ENCODE measurements around the gene GAB3. TPM values are rescaled to one million over a fixed set of nuclear protein-coding genes. Genes with fewer than 3 reads are reported as not detected.

The GAB3 gene
- total RNA-seq, 1 donor from 2014 or later, result 1.7 TPM

DNA sequence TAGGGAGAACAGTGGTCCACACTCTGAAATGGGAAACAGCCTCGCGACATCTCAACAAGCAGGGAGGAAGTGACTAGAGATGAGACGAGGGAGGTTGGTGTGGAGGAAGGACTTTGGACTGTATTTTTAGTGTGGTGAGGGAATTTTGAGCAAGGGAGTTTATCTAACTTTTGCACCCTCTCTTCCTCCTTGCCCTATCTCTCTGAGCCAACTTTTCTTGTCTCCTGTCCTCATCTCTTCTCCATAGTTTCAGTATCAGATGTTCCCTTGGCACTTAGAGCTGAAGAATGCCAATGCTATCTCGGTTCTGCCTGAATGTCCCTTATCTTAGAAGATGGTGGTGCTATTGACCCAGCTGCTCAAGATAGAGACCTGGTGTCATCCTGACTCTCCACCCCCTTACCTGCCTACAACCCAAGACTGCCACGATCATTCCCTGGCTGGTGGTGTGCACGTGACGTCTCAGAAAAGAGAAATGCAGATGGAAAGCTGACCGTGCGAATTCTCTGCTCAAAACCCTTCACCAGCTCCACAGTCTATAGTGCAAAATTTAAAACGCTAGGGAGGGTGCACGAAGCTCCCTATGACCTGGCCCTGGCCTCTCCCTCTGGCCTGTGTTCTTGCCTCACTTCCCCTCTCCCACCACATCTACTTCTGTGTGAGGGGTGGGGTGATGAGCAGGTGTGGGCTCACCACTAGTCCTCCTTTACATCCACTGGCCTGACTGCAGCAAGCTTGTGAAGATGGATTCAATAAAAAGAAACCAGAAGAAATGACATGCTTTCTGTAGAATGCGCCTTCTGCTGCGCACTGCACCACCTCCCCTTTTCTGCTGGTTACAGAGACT is 33.5 kb upstream of the GAB3 start:
- peak; percentile 32 for FAIRE-seq
- no peaks in the 10 kb centered on the region for H3K27me3 ChIP-seq (ENCODE audit: insufficient read depth, low read length)
- DNase-seq (ENCODE audit: low read depth), result no peak
- TF ChIP-seq CTCF (IDR thresholded peaks at IDR 0.05; ENCODE audit: insufficient read depth, low read depth, low read length), result no peak
- no peak for TF ChIP-seq EZH2 (IDR thresholded peaks at IDR 0.05; ENCODE audit: insufficient read depth, low read length)
- no peaks in the 10 kb centered on the region for H3K36me3 Mint-ChIP-seq (ENCODE audit: low read depth, unreplicated experiment)
- H4K20me1 ChIP-seq (ENCODE audit: insufficient read depth, low read length), result no peaks in the 10 kb centered on the region
- H3K4me3 Mint-ChIP-seq (ENCODE audit: unreplicated experiment), result no peak overlapping the region
- no peaks in the 10 kb centered on the region for H3K9me3 ChIP-seq (ENCODE audit: insufficient read depth, low read depth, low read length)
- no peak overlapping the region for H3K4me3 ChIP-seq (ENCODE audit: insufficient read depth, low read depth, low read length)
- no peaks in the 10 kb centered on the region for H3K27me3 Mint-ChIP-seq (ENCODE audit: low read depth, unreplicated experiment)
- H3K4me1 ChIP-seq (ENCODE audit: insufficient read depth, low read length), result no peaks in the 10 kb centered on the region
- no peaks in the 10 kb centered on the region for H3K9me3 Mint-ChIP-seq (ENCODE audit: unreplicated experiment)
- H3K36me3 ChIP-seq (ENCODE audit: insufficient read depth, low read length), result no peaks in the 10 kb centered on the region
- H2AFZ ChIP-seq (ENCODE audit: low read depth, low read length), result no peak overlapping the region
- H3K9ac ChIP-seq (ENCODE audit: low read length), result no peak overlapping the region
- no peaks in the 10 kb centered on the region for H3K79me2 ChIP-seq (ENCODE audit: insufficient read depth, low read length)
- no peak overlapping the region for H3K27ac ChIP-seq (ENCODE audit: low read depth, low read length)
- peaks cover 6% of the 10 kb centered on the region for H3K4me1 Mint-ChIP-seq (ENCODE audit: low read depth, unreplicated experiment)
- no peak overlapping the region for H3K27ac Mint-ChIP-seq (ENCODE audit: unreplicated experiment)
- H3K4me2 ChIP-seq (ENCODE audit: low read length), result no peak overlapping the region

DNA sequence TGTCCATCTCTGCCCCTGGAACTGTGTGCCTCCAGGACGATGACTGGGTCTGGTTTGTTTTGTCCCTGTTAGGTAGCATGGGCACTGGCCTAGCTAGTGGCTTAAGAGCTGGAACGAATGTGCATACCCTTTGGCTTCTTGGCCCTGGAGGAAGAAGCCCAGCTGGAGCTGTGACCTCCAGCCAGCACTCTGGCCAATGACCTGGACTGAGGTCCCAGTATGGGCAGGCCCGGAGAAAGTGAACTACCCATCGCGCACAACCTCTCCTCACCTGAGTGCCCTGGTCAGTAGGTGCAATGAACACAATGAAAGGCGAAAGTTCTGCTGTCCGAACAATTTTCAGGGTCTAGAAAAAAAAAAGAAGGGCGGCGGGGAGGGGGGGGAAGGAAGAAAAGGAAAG is 30.1 kb upstream of the GAB3 start:
- Mint-ChIP-seq H3K36me3 (ENCODE audit: low read depth, unreplicated experiment) (peaks cover 7% of the 10 kb centered on the region), H3K27ac (ENCODE audit: unreplicated experiment) (no peak overlapping the region), H3K4me1 (ENCODE audit: low read depth, unreplicated experiment) (peaks cover 11% of the 10 kb centered on the region), H3K27me3 (ENCODE audit: low read depth, unreplicated experiment) (no peaks in the 10 kb centered on the region), H3K4me3 (ENCODE audit: unreplicated experiment) (no peak overlapping the region), H3K9me3 (ENCODE audit: unreplicated experiment) (no peaks in the 10 kb centered on the region)
- Histone ChIP-seq H3K27ac (ENCODE audit: low read depth, low read length) (no peak overlapping the region), H3K4me1 (ENCODE audit: insufficient read depth, low read length) (no peaks in the 10 kb centered on the region), H3K4me2 (ENCODE audit: low read length) (no peak overlapping the region), H2AFZ (ENCODE audit: low read depth, low read length) (no peak overlapping the region), H3K27me3 (ENCODE audit: insufficient read depth, low read length) (no peaks in the 10 kb centered on the region), H3K36me3 (ENCODE audit: insufficient read depth, low read length) (peaks cover 7% of the 10 kb centered on the region), H4K20me1 (ENCODE audit: insufficient read depth, low read length) (peaks cover 3% of the 10 kb centered on the region), H3K4me3 (ENCODE audit: insufficient read depth, low read depth, low read length) (no peak overlapping the region), H3K79me2 (ENCODE audit: insufficient read depth, low read length) (no peaks in the 10 kb centered on the region), H3K9me3 (ENCODE audit: insufficient read depth, low read depth, low read length) (no peaks in the 10 kb centered on the region), H3K9ac (ENCODE audit: low read length) (no peak overlapping the region)
- TF ChIP-seq CTCF (IDR thresholded peaks at IDR 0.05; ENCODE audit: insufficient read depth, low read depth, low read length), result no peak
- TF ChIP-seq EZH2 (IDR thresholded peaks at IDR 0.05; ENCODE audit: insufficient read depth, low read length), result no peak
- no peak for FAIRE-seq
- no peak for DNase-seq (ENCODE audit: low read depth)

DNA sequence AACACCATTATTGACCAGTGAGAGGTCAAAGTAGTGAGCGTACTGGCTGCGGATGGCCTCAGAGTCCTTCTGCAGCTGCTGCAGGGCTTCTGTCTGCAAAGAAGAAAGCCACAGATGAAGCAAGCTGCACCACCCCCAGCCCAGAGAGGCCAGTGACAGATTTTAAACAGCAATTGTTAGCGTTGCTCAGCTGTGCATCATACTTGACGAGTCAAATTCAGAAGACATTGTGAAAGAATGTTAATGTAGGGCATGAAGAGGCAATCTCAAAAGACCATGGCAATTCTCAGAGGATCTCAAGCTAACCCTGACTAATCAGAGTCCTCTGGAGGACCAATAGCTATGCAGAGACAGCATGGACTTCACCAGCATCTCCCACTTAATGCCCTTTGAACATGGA is 28.4 kb upstream of the GAB3 start:
- Histone ChIP-seq H4K20me1 (ENCODE audit: insufficient read depth, low read length) (peaks cover 3% of the 10 kb centered on the region), H3K4me2 (ENCODE audit: low read length) (no peak overlapping the region), H3K36me3 (ENCODE audit: insufficient read depth, low read length) (peaks cover 12% of the 10 kb centered on the region), H3K27me3 (ENCODE audit: insufficient read depth, low read length) (no peaks in the 10 kb centered on the region), H3K4me3 (ENCODE audit: insufficient read depth, low read depth, low read length) (no peak overlapping the region), H3K9me3 (ENCODE audit: insufficient read depth, low read depth, low read length) (no peaks in the 10 kb centered on the region), H2AFZ (ENCODE audit: low read depth, low read length) (no peak overlapping the region), H3K27ac (ENCODE audit: low read depth, low read length) (no peak overlapping the region), H3K9ac (ENCODE audit: low read length) (no peak overlapping the region), H3K79me2 (ENCODE audit: insufficient read depth, low read length) (no peaks in the 10 kb centered on the region), H3K4me1 (ENCODE audit: insufficient read depth, low read length) (peaks cover 2% of the 10 kb centered on the region)
- Mint-ChIP-seq H3K9me3 (ENCODE audit: unreplicated experiment) (no peaks in the 10 kb centered on the region), H3K36me3 (ENCODE audit: low read depth, unreplicated experiment) (peaks cover 7% of the 10 kb centered on the region), H3K27me3 (ENCODE audit: low read depth, unreplicated experiment) (no peaks in the 10 kb centered on the region), H3K4me3 (ENCODE audit: unreplicated experiment) (peak overlapping the region; percentile 54), H3K4me1 (ENCODE audit: low read depth, unreplicated experiment) (peaks cover 6% of the 10 kb centered on the region), H3K27ac (ENCODE audit: unreplicated experiment) (peak overlapping the region; percentile 47)
- DNase-seq (ENCODE audit: low read depth), result peak; percentile 17
- TF ChIP-seq CTCF (IDR thresholded peaks at IDR 0.05; ENCODE audit: insufficient read depth, low read depth, low read length) (no peak), EZH2 (IDR thresholded peaks at IDR 0.05; ENCODE audit: insufficient read depth, low read length) (no peak)
- FAIRE-seq, result peak; percentile 99

All from astrocyte (in vitro differentiated cells and primary cell).